ENCODE data around the gene CMSS1.

The CMSS1 gene

GRCh38 chr3:99947356-99947755 is 129.7 kb downstream of the CMSS1 start:
- TF ChIP-seq CTCF (IDR thresholded peaks at IDR 0.05), result no peak
- Histone ChIP-seq H3K27ac (no peak overlapping the region), H3K4me3 (no peak overlapping the region)
- DNase-seq (ENCODE audit: low spot score), result no peak

- no peak overlapping the region for H3K4me3 ChIP-seq
- no peak for TF ChIP-seq CTCF (IDR thresholded peaks at IDR 0.05)
Measured at GRCh38 chr3:99948467-99949089, 130.9 kb downstream of the CMSS1 start.

GRCh38 chr3:99949956-99950670 is 132.5 kb downstream of the CMSS1 start:
- peak overlapping the region in 1 of 2 donors; percentile 59 for H3K27ac ChIP-seq
- TF ChIP-seq CTCF (IDR thresholded peaks at IDR 0.05), result no peak
- no peak overlapping the region for H3K4me3 ChIP-seq
- DNase-seq (ENCODE audit: low spot score), result no peak

More at GRCh38 chr3:99948467-99949089, 130.9 kb downstream of the CMSS1 start:
- H3K27ac ChIP-seq, result peak overlapping the region in 1 of 2 donors; percentile 47
- DNase-seq (ENCODE audit: low spot score), result no peak

GRCh38 chr3:99950921-99951320 is 133.3 kb downstream of the CMSS1 start:
- no peak for DNase-seq (ENCODE audit: low spot score)
- Histone ChIP-seq H3K4me3 (no peak overlapping the region), H3K27ac (peak overlapping the region in 1 of 2 donors; percentile 59)
- TF ChIP-seq CTCF (IDR thresholded peaks at IDR 0.05), result no peak

- no peak overlapping the region for H3K4me3 ChIP-seq
- no peak for TF ChIP-seq CTCF (IDR thresholded peaks at IDR 0.05)
- H3K27ac ChIP-seq, result no peak overlapping the region
- no peak for DNase-seq (ENCODE audit: low spot score)
Measured at GRCh38 chr3:99951701-99952100, 134.0 kb downstream of the CMSS1 start.

- Histone ChIP-seq H3K27ac (no peak overlapping the region), H3K4me3 (no peak overlapping the region)
- DNase-seq (ENCODE audit: low spot score), result no peak
- no peak for TF ChIP-seq CTCF (IDR thresholded peaks at IDR 0.05)
Measured at GRCh38 chr3:99952306-99952705, 134.6 kb downstream of the CMSS1 start.

GRCh38 chr3:99953596-99953995 is 135.9 kb downstream of the CMSS1 start:
- DNase-seq (ENCODE audit: low spot score), result no peak
- no peak overlapping the region for H3K27ac ChIP-seq
- no peak for TF ChIP-seq CTCF (IDR thresholded peaks at IDR 0.05)

More at GRCh38 chr3:99953596-99953995, 135.9 kb downstream of the CMSS1 start:
- H3K4me3 ChIP-seq, result no peak overlapping the region
